Measurements from ENCODE around the gene MRGPRF. TPM values are rescaled to one million over a fixed set of nuclear protein-coding genes. Genes with fewer than 3 reads are reported as not detected.
A peak's percentile ranks its signal among the peaks of the same experiment; 100 is the strongest.
"Not testable (repeated sequence)": the region's sequence is repeated elsewhere in the genome, so short reads cannot be mapped to it uniquely, and the experiment has no call there.

MRGPRF gene
- total RNA-seq, 1 experiment from 2014 or later, result not detected

- DNase-seq (ENCODE audit: low read depth), result no peak
Observed at GRCh38 chr11:69002570-69003231, 10.3 kb downstream of the MRGPRF start.

- DNase-seq (ENCODE audit: low read depth), result no peak
Observed at GRCh38 chr11:69002110-69002569, 10.9 kb downstream of the MRGPRF start.

GRCh38 chr11:69001243-69002081 is 11.6 kb downstream of the MRGPRF start:
- no peak for DNase-seq (ENCODE audit: low read depth)

GRCh38 chr11:69000831-69001242 is 12.2 kb downstream of the MRGPRF start:
- DNase-seq (ENCODE audit: low read depth), result peak; percentile 77

GRCh38 chr11:69000391-69000790 is 12.7 kb downstream of the MRGPRF start:
- no peak for DNase-seq (ENCODE audit: low read depth)

- DNase-seq (ENCODE audit: low read depth), result not testable (repeated sequence)
Observed at GRCh38 chr11:68999748-69000355, 13.2 kb downstream of the MRGPRF start.

GRCh38 chr11:68999093-68999747 is 13.8 kb downstream of the MRGPRF start:
- no peak for DNase-seq (ENCODE audit: low read depth)

GRCh38 chr11:68998390-68998911 is 14.6 kb downstream of the MRGPRF start:
- peak; percentile 32 for DNase-seq (ENCODE audit: low read depth)

GRCh38 chr11:68997995-68998348 is 15.1 kb downstream of the MRGPRF start:
- DNase-seq (ENCODE audit: low read depth), result no peak

GRCh38 chr11:68997124-68997994 is 15.7 kb downstream of the MRGPRF start:
- DNase-seq (ENCODE audit: low read depth), result no peak

GRCh38 chr11:68996376-68997123 is 16.5 kb downstream of the MRGPRF start:
- no peak for DNase-seq (ENCODE audit: low read depth)

GRCh38 chr11:68994894-68995285 is 18.2 kb downstream of the MRGPRF start:
- DNase-seq (ENCODE audit: low read depth), result no peak

- no peak for DNase-seq (ENCODE audit: low read depth)
Observed at GRCh38 chr11:68994161-68994893, 18.7 kb downstream of the MRGPRF start.

GRCh38 chr11:68993546-68993945 is 19.5 kb downstream of the MRGPRF start:
- no peak for DNase-seq (ENCODE audit: low read depth)

GRCh38 chr11:68992743-68993255 is 20.2 kb downstream of the MRGPRF start:
- DNase-seq (ENCODE audit: low read depth), result no peak

- no peak for DNase-seq (ENCODE audit: low read depth)
Observed at GRCh38 chr11:68990995-68991780, 21.9 kb downstream of the MRGPRF start.

- DNase-seq (ENCODE audit: low read depth), result no peak
Observed at GRCh38 chr11:68989936-68990606, 23.0 kb downstream of the MRGPRF start.

- DNase-seq (ENCODE audit: low read depth), result no peak
Observed at GRCh38 chr11:68988491-68988890, 24.6 kb downstream of the MRGPRF start.
